GM23248 (cell line): ENCODE data around the gene NEURL2. TPM values are rescaled to one million over a fixed set of nuclear protein-coding genes. Genes with fewer than 3 reads are reported as not detected.

Experiments used
- DNase-seq: peaks from one replicate; pipeline ENCODE4 v3.0.0-alpha.2; 2015
- H2AFZ ChIP-seq: fragments of 200-600 bp; sonication (generic); 2 replicates; pipeline ENCODE4 v1.6.1; 2016; ENCODE audit warnings: antibody characterized with exemption
- H3F3A ChIP-seq: fragments of 200-600 bp; sonication (generic); 2 replicates; pipeline ENCODE4 v1.6.1; 2016; ENCODE audit warnings: mild to moderate bottlenecking, antibody characterized with exemption, mixed run types; ENCODE audit not compliant: insufficient read depth
- H3K27ac ChIP-seq: fragments of 200-600 bp; sonication (generic); 2 replicates; pipeline ENCODE4 v1.5.1; 2016; ENCODE audit warnings: mild to moderate bottlenecking
- H3K27me3 ChIP-seq: fragments of 200-600 bp; sonication (generic); replicated peaks from 2 replicates; pipeline ENCODE4 v1.6.1; 2016; ENCODE audit warnings: mild to moderate bottlenecking; ENCODE audit not compliant: insufficient read depth
- H3K36me3 ChIP-seq: fragments of 200-600 bp; sonication (generic); 2 replicates; pipeline ENCODE4 v1.6.1; 2016; ENCODE audit warnings: low read depth, mild to moderate bottlenecking
- H3K4me1 ChIP-seq: fragments of 200-600 bp; sonication (generic); 2 replicates; pipeline ENCODE4 v1.6.1; 2016; ENCODE audit warnings: mild to moderate bottlenecking; ENCODE audit not compliant: insufficient read depth
- H3K4me2 ChIP-seq: fragments of 200-600 bp; sonication (generic); one replicate; pipeline ENCODE4 v1.6.1; 2016; ENCODE audit warnings: mild to moderate bottlenecking; ENCODE audit not compliant: unreplicated experiment
- H3K4me3 ChIP-seq: fragments of 200-600 bp; sonication (generic); 2 replicates; pipeline ENCODE4 v1.5.1; 2016; ENCODE audit warnings: mild to moderate bottlenecking
- H3K79me2 ChIP-seq: fragments of 200-600 bp; sonication (generic); 2 replicates; pipeline ENCODE4 v1.6.1; 2016; ENCODE audit warnings: mild to moderate bottlenecking; ENCODE audit not compliant: insufficient read depth
- H3K9ac ChIP-seq: fragments of 200-600 bp; sonication (generic); 2 replicates; pipeline ENCODE4 v1.6.1; 2016; ENCODE audit warnings: mild to moderate bottlenecking
- H3K9me2 ChIP-seq: fragments of 200-600 bp; sonication (generic); 2 replicates; pipeline ENCODE4 v1.6.1; 2016; ENCODE audit warnings: mixed run types, mild to moderate bottlenecking, moderate library complexity; ENCODE audit not compliant: insufficient read depth
- H3K9me3 ChIP-seq: fragments of 200-600 bp; sonication (generic); one replicate; pipeline ENCODE4 v1.6.1; 2017; ENCODE audit warnings: low read depth
- H4K20me1 ChIP-seq: fragments of 200-600 bp; sonication (generic); 2 replicates; pipeline ENCODE4 v1.6.0; 2016; ENCODE audit not compliant: insufficient read depth
- EZH2 ChIP-seq: fragments of 200-600 bp; sonication (generic); IDR thresholded peaks from 2 replicates; pipeline ENCODE4 v1.6.1; 2018; ENCODE audit warnings: antibody characterized with exemption, mild to moderate bottlenecking; ENCODE audit not compliant: insufficient read depth, poor library complexity, severe bottlenecking
- EZH2phosphoT487 ChIP-seq: fragments of 200-600 bp; sonication (generic); IDR thresholded peaks from 2 replicates; pipeline ENCODE4 v1.6.1; 2018; ENCODE audit warnings: antibody characterized with exemption, moderate library complexity, mild to moderate bottlenecking, low read depth; ENCODE audit not compliant: insufficient read depth
- WGBS, 2 experiments: methylation state at CpG; one replicate each; pipeline ENCODE4 v1.1.6; 2015 to 2017; ENCODE audit warnings: low lambda C conversion rate in 2 of 2, low coverage in 1 of 2; ENCODE audit errors: missing lambda C conversion rate in 2 of 2; 5-methylcytosine and 5-hydroxymethylcytosine counted together
- in situ Hi-C: fragments of 300-500 bp; cut with MboI; formaldehyde crosslinking; loops from 2 replicates; pipeline ENCODE4 v1.15.0; 2020
- polyA plus RNA-seq: library from polyadenylated mRNA; unstranded; fragments of >200 nt; fragmentation: Nextera tagmentation; extraction: Ambion mirVana; gene quantifications from 2 replicates; pipeline ENCODE4 v1.2.1, GENCODE V29; 2016
- total RNA-seq: library from RNA; depleted of rRNA; stranded (reverse); fragments of >200 nt; shearing (Covaris generic); gene quantifications from 2 replicates; pipeline ENCODE4 v1.2.3, GENCODE V29; 2014

NEURL2 gene
- total and polyA plus RNA-seq, 2 experiments from 2014 or later, result 2.1 to 4.3 TPM

DNA sequence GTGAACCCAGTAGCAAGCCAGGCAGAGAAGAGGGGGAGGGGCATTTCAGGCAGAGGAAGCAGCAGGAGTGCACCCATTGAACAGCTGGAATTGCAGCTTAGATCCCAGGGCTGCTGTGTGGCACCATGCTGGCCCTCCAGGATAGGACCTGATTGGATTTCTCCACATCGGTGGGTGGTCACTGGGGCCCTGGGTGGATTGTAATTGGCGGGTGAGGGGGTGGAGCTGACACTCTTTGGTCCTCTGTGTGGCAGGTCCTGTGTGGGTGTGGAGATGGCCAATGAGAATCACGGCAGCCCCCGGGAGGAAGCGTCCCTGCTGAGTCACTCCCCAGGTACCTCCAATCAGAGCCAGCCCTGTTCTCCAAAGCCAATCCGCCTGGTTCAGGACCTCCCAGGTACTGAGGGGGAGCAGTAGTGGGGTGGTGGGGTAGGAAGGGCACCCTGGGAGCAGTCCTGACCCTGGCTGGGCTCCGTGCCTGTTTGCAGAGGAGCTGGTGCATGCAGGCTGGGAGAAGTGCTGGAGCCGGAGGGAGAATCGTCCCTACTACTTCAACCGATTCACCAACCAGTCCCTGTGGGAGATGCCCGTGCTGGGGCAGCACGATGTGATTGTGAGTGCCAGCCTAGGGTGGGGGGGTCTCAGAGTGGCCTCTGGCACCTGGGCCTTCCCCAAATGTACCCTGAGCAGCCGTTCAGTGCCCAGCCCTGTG, 47.9 kb upstream of the NEURL2 start:
- H3K9me3 ChIP-seq, result no peaks in the 10 kb centered on the region
- H3K36me3 ChIP-seq, result peaks cover 16% of the 10 kb centered on the region; the same call in 1 of the 2 replicates
- no peak overlapping the region for H3K9ac ChIP-seq
- peaks cover 7% of the 10 kb centered on the region; the same call in 1 of the 2 replicates for H3K4me1 ChIP-seq
- no peak overlapping the region for H2AFZ ChIP-seq
- no peak overlapping the region for H3K4me2 ChIP-seq
- H3F3A ChIP-seq, result peaks cover 17% of the 10 kb centered on the region; the same call in 1 of the 2 replicates
- no peak overlapping the region for H3K4me3 ChIP-seq
- in situ Hi-C loops, result no loop called here
- no peak for TF ChIP-seq EZH2phosphoT487
- TF ChIP-seq EZH2, result no peak
- no peaks in the 10 kb centered on the region for H4K20me1 ChIP-seq
- no peaks in the 10 kb centered on the region for H3K9me2 ChIP-seq
- no peaks in the 10 kb centered on the region for H3K27me3 ChIP-seq
- H3K27ac ChIP-seq, result no peak overlapping the region
- DNase-seq, result no peak
- H3K79me2 ChIP-seq, result peaks cover 29% of the 10 kb centered on the region
- 94% methylated on average over 13 of the region's 13 CpGs for WGBS, 2 experiments

DNA sequence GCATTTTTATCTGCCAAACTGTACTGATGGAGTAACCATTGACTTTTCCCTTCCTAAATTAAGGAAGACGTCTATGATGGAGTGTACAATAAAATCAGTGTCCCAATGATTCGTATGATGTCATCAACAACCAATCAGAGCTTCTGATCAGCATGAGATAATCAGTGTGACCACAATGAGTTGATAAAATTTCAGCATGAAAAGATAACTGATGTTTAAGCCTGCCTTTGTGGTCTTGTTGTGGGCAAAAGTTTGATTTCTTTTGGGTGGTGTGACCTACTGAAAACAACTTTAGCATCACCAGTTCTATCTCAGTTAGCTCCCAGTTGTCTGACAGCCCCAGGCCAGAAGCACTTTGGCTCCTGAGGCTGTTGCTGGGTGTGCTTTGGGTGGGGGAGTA, 46.8 kb upstream of the NEURL2 start:
- Histone ChIP-seq H3K9me2 (no peaks in the 10 kb centered on the region), H4K20me1 (no peaks in the 10 kb centered on the region), H3K4me1 (peaks cover 12% of the 10 kb centered on the region; the same call in 1 of the 2 replicates), H3K27me3 (no peaks in the 10 kb centered on the region), H3F3A (peaks cover 14% of the 10 kb centered on the region; the same call in 1 of the 2 replicates), H3K27ac (no peak overlapping the region), H3K4me3 (no peak overlapping the region), H3K4me2 (no peak overlapping the region), H2AFZ (no peak overlapping the region), H3K9ac (no peak overlapping the region), H3K79me2 (peaks cover 40% of the 10 kb centered on the region), H3K9me3 (no peaks in the 10 kb centered on the region), H3K36me3 (peaks cover 16% of the 10 kb centered on the region; the same call in 1 of the 2 replicates)
- in situ Hi-C loops, result no loop called here
- DNase-seq, result no peak
- TF ChIP-seq EZH2phosphoT487 (no peak), EZH2 (no peak)
- 68 to 79% methylated on average over 2 of the region's 2 CpGs for WGBS, 2 experiments

GRCh38 chr20:45935416-45936046, 44.5 kb upstream of the NEURL2 start:
- peaks cover 52% of the 10 kb centered on the region for H3K79me2 ChIP-seq
- in situ Hi-C loops, result no loop called here
- 2% methylated on average over 21 of the region's 21 CpGs for WGBS, 2 experiments
- TF ChIP-seq EZH2, result no peak
- no peak for TF ChIP-seq EZH2phosphoT487
- H3F3A ChIP-seq, result peaks cover 14% of the 10 kb centered on the region; the same call in 1 of the 2 replicates
- H3K4me1 ChIP-seq, result peaks cover 12% of the 10 kb centered on the region; the same call in 1 of the 2 replicates
- H3K9me3 ChIP-seq, result no peaks in the 10 kb centered on the region
- H3K4me2 ChIP-seq, result peak overlapping the region; percentile 93
- no peaks in the 10 kb centered on the region for H3K27me3 ChIP-seq
- no peaks in the 10 kb centered on the region for H4K20me1 ChIP-seq
- H3K9ac ChIP-seq, result peak overlapping the region; percentile 99
- peak overlapping the region; percentile 95 for H3K4me3 ChIP-seq
- H3K36me3 ChIP-seq, result peaks cover 10% of the 10 kb centered on the region; the same call in 1 of the 2 replicates
- peak overlapping the region; percentile 95 for H3K27ac ChIP-seq
- H3K9me2 ChIP-seq, result no peaks in the 10 kb centered on the region
- peak; percentile 76 for DNase-seq
- H2AFZ ChIP-seq, result peak overlapping the region; percentile 82

DNA sequence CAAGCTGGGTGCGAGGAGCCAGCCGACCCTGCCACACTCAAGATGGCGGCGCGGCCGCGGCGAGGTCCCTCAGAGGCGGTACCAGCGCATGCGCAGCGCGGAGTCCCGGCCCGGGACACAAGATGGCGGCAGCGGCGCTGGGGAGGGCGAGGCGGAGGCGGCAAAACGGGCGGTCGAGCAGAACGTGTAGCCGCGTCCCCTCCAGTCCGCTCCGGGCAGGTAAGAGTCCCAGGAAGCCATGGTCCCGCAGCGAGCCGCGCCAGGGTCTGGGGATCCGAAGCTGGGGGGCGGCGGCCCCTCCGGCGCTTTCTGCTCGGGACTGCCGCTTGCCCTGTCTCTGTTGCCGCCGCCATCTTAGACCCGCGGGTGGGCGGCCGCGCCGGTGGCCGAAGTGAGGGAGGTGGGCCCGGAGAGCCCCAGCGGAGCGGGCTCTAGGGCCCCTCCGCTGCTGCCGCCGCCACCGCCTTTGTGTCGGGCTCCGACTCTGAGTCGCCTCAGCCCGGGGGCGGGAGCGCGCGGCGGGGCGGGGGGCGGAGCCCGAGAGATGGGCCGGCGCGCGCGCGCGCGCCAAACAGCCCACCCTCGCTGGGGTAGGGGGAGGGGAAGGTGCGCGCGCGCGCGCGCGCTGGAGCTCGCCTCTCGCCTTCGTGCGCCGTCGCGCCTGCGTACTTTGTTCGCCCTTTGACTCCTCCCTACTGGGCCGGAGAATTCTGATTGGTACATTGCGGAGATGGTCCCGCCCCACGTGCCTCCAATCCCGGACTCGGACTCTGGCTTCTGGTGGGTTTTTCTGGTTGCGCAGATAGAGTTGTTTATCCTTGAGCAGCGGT, 43.8 kb upstream of the NEURL2 start, which contains the start of gene PCIF1:
Gene PCIF1, plus strand, starts transcription at position 98 of the 830 bp plus-strand sequence. CDS start 4,317 bp downstream, outside the sequence.
- peaks cover 12% of the 10 kb centered on the region; the same call in 1 of the 2 replicates for H3K4me1 ChIP-seq
- peaks cover 14% of the 10 kb centered on the region; the same call in 1 of the 2 replicates for H3F3A ChIP-seq
- no peaks in the 10 kb centered on the region for H3K9me2 ChIP-seq
- peak; percentile 99 for DNase-seq
- 0 to 1% methylated on average over 62 to 63 of the region's 102 CpGs for WGBS, 2 experiments
- H3K27me3 ChIP-seq, result no peaks in the 10 kb centered on the region
- peaks cover 52% of the 10 kb centered on the region for H3K79me2 ChIP-seq
- peak within 1 kb of the TSS; percentile 95 for H3K4me3 ChIP-seq
- TF ChIP-seq EZH2, result no peak
- no peak for TF ChIP-seq EZH2phosphoT487
- no peaks in the 10 kb centered on the region for H4K20me1 ChIP-seq
- in situ Hi-C loops, result no loop called here
- H2AFZ ChIP-seq, result peak within 1 kb of the TSS; percentile 82
- H3K36me3 ChIP-seq, result peaks cover 10% of the 10 kb centered on the region; the same call in 1 of the 2 replicates
- H3K27ac ChIP-seq, result peak within 1 kb of the TSS; percentile 95
- H3K9me3 ChIP-seq, result no peaks in the 10 kb centered on the region
- peak within 1 kb of the TSS; percentile 99 for H3K9ac ChIP-seq
- H3K4me2 ChIP-seq, result peak within 1 kb of the TSS; percentile 97
